Neural cell (in vitro differentiated cells): ENCODE data around the gene CDC42SE1.

Experiments
- CTCF ChIP-seq: fragments of 450-650 bp; IDR thresholded peaks from 2 replicates; pipeline ENCODE4 v1.5.1; 2014; ENCODE audit warnings: antibody characterized with exemption, mild to moderate bottlenecking, moderate library complexity; ENCODE audit not compliant: poor library complexity, severe bottlenecking
- EP300 ChIP-seq: fragments of 450-650 bp; conservative IDR thresholded peaks from 2 replicates; pipeline ENCODE4 v1.6.1; 2014; ENCODE audit warnings: antibody characterized with exemption, mild to moderate bottlenecking, moderate library complexity; ENCODE audit not compliant: poor library complexity, severe bottlenecking
- EZH2 ChIP-seq: fragments of 200-600, 300-800 bp; shearing (Covaris generic), sonication (generic); IDR thresholded peaks from 2 replicates; pipeline ENCODE4 v1.6.1; 2014; ENCODE audit warnings: antibody characterized with exemption, low read length, borderline replicate concordance, mild to moderate bottlenecking; ENCODE audit not compliant: insufficient read depth, poor library complexity, severe bottlenecking
- MXI1 ChIP-seq: fragments of 450-650 bp; conservative IDR thresholded peaks from 2 replicates; pipeline ENCODE4 v1.6.1; 2014; ENCODE audit warnings: antibody characterized with exemption, mild to moderate bottlenecking; ENCODE audit not compliant: poor library complexity, severe bottlenecking
- POLR2AphosphoS5 ChIP-seq: IDR thresholded peaks from 2 replicates; pipeline ENCODE4 v1.6.1; 2012
- RAD21 ChIP-seq: fragments of 450-650 bp; conservative IDR thresholded peaks from 2 replicates; pipeline ENCODE4 v1.6.1; 2014; ENCODE audit warnings: antibody characterized with exemption, mild to moderate bottlenecking, moderate library complexity
- REST ChIP-seq: IDR thresholded peaks from 2 replicates; pipeline ENCODE4 v1.6.1; 2012; ENCODE audit warnings: borderline replicate concordance
- TAF1 ChIP-seq: IDR thresholded peaks from 2 replicates; pipeline ENCODE4 v1.6.1; 2012; ENCODE audit warnings: low read depth

- TF ChIP-seq RAD21 (no peak), POLR2AphosphoS5 (no peak), CTCF (no peak), TAF1 (no peak), EP300 (no peak), MXI1 (no peak), REST (no peak), EZH2 (no peak)
Measured at GRCh38 chr1:151012684-151013471, 46.5 kb downstream of the CDC42SE1 start.
